Measurements from ENCODE around the gene TNIP1.

The TNIP1 gene

GRCh38 chr5:150992705-150993104 lies 88.1 kb downstream of the TNIP1 start:
- Histone ChIP-seq H3K36me3 (ENCODE audit: control insufficient read depth, insufficient read depth, low read length) (no peaks in the 10 kb centered on the region), H3K9me3 (ENCODE audit: control insufficient read depth, low read length) (no peaks in the 10 kb centered on the region), H3K4me3 (ENCODE audit: low read length) (no peak overlapping the region)

GRCh38 chr5:150989695-150990094 lies 91.1 kb downstream of the TNIP1 start:
- no peak overlapping the region for H3K4me3 ChIP-seq (ENCODE audit: low read length)

More at GRCh38 chr5:150992705-150993104, 88.1 kb downstream of the TNIP1 start:
- Histone ChIP-seq H3K27me3 (ENCODE audit: control insufficient read depth, insufficient read depth, low read length) (no peaks in the 10 kb centered on the region), H3K4me1 (ENCODE audit: control insufficient read depth, insufficient read depth, low read length) (no peaks in the 10 kb centered on the region), H3K9ac (ENCODE audit: low read length) (no peak overlapping the region)

GRCh38 chr5:150987746-150988145 lies 93.1 kb downstream of the TNIP1 start:
- Histone ChIP-seq H3K36me3 (ENCODE audit: control insufficient read depth, insufficient read depth, low read length) (no peaks in the 10 kb centered on the region), H3K4me1 (ENCODE audit: control insufficient read depth, insufficient read depth, low read length) (no peaks in the 10 kb centered on the region), H3K9ac (ENCODE audit: low read length) (no peak overlapping the region)

More at GRCh38 chr5:150989695-150990094, 91.1 kb downstream of the TNIP1 start:
- Histone ChIP-seq H3K36me3 (ENCODE audit: control insufficient read depth, insufficient read depth, low read length) (no peaks in the 10 kb centered on the region), H3K9me3 (ENCODE audit: control insufficient read depth, low read length) (no peaks in the 10 kb centered on the region), H3K4me1 (ENCODE audit: control insufficient read depth, insufficient read depth, low read length) (no peaks in the 10 kb centered on the region), H3K9ac (ENCODE audit: low read length) (no peak overlapping the region), H3K27me3 (ENCODE audit: control insufficient read depth, insufficient read depth, low read length) (no peaks in the 10 kb centered on the region)

More at GRCh38 chr5:150987746-150988145, 93.1 kb downstream of the TNIP1 start:
- Histone ChIP-seq H3K9me3 (ENCODE audit: control insufficient read depth, low read length) (no peaks in the 10 kb centered on the region), H3K27me3 (ENCODE audit: control insufficient read depth, insufficient read depth, low read length) (no peaks in the 10 kb centered on the region), H3K4me3 (ENCODE audit: low read length) (no peak overlapping the region)
